K562 (cell line): ENCODE results near the gene B4GALT5. TPM values are rescaled to one million over a fixed set of nuclear protein-coding genes. Genes with fewer than 3 reads are reported as not detected.

ENCODE experiments used
- CTCFL ChIP-seq: IDR thresholded peaks from 2 replicates; pipeline ENCODE4 v1.6.1; 2011; ENCODE audit warnings: borderline replicate concordance, low read depth, mild to moderate bottlenecking, moderate library complexity, low read length; ENCODE audit not compliant: insufficient read depth, poor library complexity, severe bottlenecking
- FOXK1 ChIP-seq: sonication (generic); formaldehyde crosslinking; IDR thresholded peaks from 2 replicates; pipeline ENCODE4 v1.8.0; 2022; ENCODE audit warnings: missing genetic modification reagents, mild to moderate bottlenecking, borderline replicate concordance
- GABPB1 ChIP-seq: sonication (generic); formaldehyde crosslinking; IDR thresholded peaks from 2 replicates; pipeline ENCODE4 v1.8.0; 2022; ENCODE audit warnings: mild to moderate bottlenecking, missing genetic modification reagents
- GATAD2A ChIP-seq: fragments of 450-650 bp; IDR thresholded peaks from 2 replicates; pipeline ENCODE4 v1.6.1; 2017
- HDAC8 ChIP-seq: fragments of 450-650 bp; IDR thresholded peaks from 2 replicates; pipeline ENCODE4 v1.6.1; 2016; ENCODE audit warnings: mild to moderate bottlenecking, missing genetic modification characterization, moderate library complexity, missing compliant biosample characterization
- LCOR ChIP-seq: sonication (generic); formaldehyde crosslinking; IDR thresholded peaks from 2 replicates; pipeline ENCODE4 v1.8.0; 2022; ENCODE audit warnings: mild to moderate bottlenecking, missing genetic modification reagents
- MECOM ChIP-seq: fragments of 250-450 bp; sonication (Bioruptor Pico); IDR thresholded peaks from 2 replicates; pipeline ENCODE4 v1.8.0; 2022; ENCODE audit warnings: inconsistent platforms
- MNT ChIP-seq, 2 experiments: fragments of 450-650 bp; conservative IDR thresholded peaks; 2 replicates each; pipeline ENCODE4 v1.6.1; 2017; ENCODE audit warnings: mild to moderate bottlenecking in 2 of 2, moderate library complexity in 2 of 2
- NFE2 ChIP-seq: IDR thresholded peaks from 2 replicates; pipeline ENCODE4 v1.6.1; 2014; ENCODE audit warnings: antibody characterized with exemption, low read depth
- NFIC ChIP-seq: fragments of 450-650 bp; IDR thresholded peaks from 2 replicates; pipeline ENCODE4 v1.6.1; 2017; ENCODE audit warnings: mild to moderate bottlenecking, inconsistent platforms
- OTX1 ChIP-seq: fragments of 450-650 bp; formaldehyde crosslinking; IDR thresholded peaks from 2 replicates; pipeline ENCODE4 v1.4.0; 2022; ENCODE audit warnings: mild to moderate bottlenecking
- PRDM10 ChIP-seq: fragments of 450-650 bp; IDR thresholded peaks from 2 replicates; pipeline ENCODE4 v1.6.1; 2018; ENCODE audit not compliant: partially characterized antibody
- TRIM24 ChIP-seq, 2 experiments: fragments of 450-650 bp; IDR thresholded peaks; 2 replicates each; pipeline ENCODE4 v1.6.1; 2016
- ZFX ChIP-seq: sonication (generic); formaldehyde crosslinking; IDR thresholded peaks from 2 replicates; pipeline ENCODE4 v1.8.0; 2022; ENCODE audit warnings: mild to moderate bottlenecking, missing genetic modification reagents, moderate library complexity
- ZNF551 ChIP-seq: fragments of 250-450 bp; sonication (Bioruptor Pico); IDR thresholded peaks from 2 replicates; pipeline ENCODE4 v1.5.0; 2021; ENCODE audit warnings: mild to moderate bottlenecking, moderate library complexity
- polyA plus RNA-seq, 8 experiments: library from polyadenylated mRNA; depleted of rRNA in 4 of 8; stranded (reverse) in 5 of 8; unstranded in 3 of 8; fragments of >200 nt; fragmentation: Nextera tagmentation in 2 of 8; fragmentation: Illumina TruSeq in 1 of 8; extraction: Ambion mirVana in 2 of 8; extraction: Trizol in 1 of 8; gene quantifications; 2 replicates each; pipeline versions ENCODE4 v1.2.1 to v1.2.3, GENCODE V29; 2011 to 2014; ENCODE audit warnings: inconsistent platforms in 1 of 8, missing spikeins in 1 of 8
- total RNA-seq, 7 experiments: library from RNA; depleted of rRNA in 6 of 7; stranded (reverse); fragments of >200 nt in 6 of 7; fragmentation: Illumina TruSeq in 2 of 7; extraction: Trizol in 2 of 7; gene quantifications; 2 replicates each; pipeline versions ENCODE4 v1.2.1 to v1.2.3, GENCODE V29; 2011 to 2021; ENCODE audit warnings: low replicate concordance in 1 of 7
- TF ChIP-seq, protein P1 (sequence below): fragments of 250-450 bp; sonication (Bioruptor Pico); IDR thresholded peaks from 2 replicates; pipeline ENCODE4 v1.5.0; 2020; ENCODE audit warnings: mild to moderate bottlenecking, borderline replicate concordance
- TF ChIP-seq, protein P2 (sequence below): sonication (generic); formaldehyde crosslinking; IDR thresholded peaks from 2 replicates; pipeline ENCODE4 v1.9.0; 2022; ENCODE audit warnings: mild to moderate bottlenecking, missing genetic modification reagents

Gene B4GALT5
- total and polyA plus RNA-seq, 9 of the 15 experiments (the other 6 are each of a cell fraction or from before 2014, with no cell fraction given): 8.5 to 32.6 (median 23.4) TPM

- no peak for TF ChIP-seq PRDM10
- TF ChIP-seq NFE2: no peak
- TF ChIP-seq MECOM (CRISPR knock-in tag): no peak
- no peak for TF ChIP-seq FOXK1 (CRISPR knock-in tag)
- TF ChIP-seq TRIM24 (IDR thresholded peaks at IDR 0.05): 0 out of 4 replicates have a peak, but pooled peaks of 1 of the 2 experiments have one; percentile 16
- no peak for TF ChIP-seq GABPB1
- TF ChIP-seq OTX1 (CRISPR knock-in tag): no peak
- TF ChIP-seq CTCFL: no peak
- no peak for TF ChIP-seq NFIC
- TF ChIP-seq LCOR (CRISPR knock-in tag): no peak
- 0 out of 4 replicates have a peak, but pooled peaks of 1 of the 2 experiments have one; percentile 18 for TF ChIP-seq MNT (conservative IDR thresholded peaks at IDR 0.05)
- TF ChIP-seq HDAC8: no peak
- TF ChIP-seq, protein P1, sequence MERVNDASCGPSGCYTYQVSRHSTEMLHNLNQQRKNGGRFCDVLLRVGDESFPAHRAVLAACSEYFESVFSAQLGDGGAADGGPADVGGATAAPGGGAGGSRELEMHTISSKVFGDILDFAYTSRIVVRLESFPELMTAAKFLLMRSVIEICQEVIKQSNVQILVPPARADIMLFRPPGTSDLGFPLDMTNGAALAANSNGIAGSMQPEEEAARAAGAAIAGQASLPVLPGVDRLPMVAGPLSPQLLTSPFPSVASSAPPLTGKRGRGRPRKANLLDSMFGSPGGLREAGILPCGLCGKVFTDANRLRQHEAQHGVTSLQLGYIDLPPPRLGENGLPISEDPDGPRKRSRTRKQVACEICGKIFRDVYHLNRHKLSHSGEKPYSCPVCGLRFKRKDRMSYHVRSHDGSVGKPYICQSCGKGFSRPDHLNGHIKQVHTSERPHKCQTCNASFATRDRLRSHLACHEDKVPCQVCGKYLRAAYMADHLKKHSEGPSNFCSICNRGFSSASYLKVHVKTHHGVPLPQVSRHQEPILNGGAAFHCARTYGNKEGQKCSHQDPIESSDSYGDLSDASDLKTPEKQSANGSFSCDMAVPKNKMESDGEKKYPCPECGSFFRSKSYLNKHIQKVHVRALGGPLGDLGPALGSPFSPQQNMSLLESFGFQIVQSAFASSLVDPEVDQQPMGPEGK (CRISPR knock-in tag): no peak
- TF ChIP-seq ZFX (CRISPR knock-in tag): no peak
- TF ChIP-seq, protein P2, sequence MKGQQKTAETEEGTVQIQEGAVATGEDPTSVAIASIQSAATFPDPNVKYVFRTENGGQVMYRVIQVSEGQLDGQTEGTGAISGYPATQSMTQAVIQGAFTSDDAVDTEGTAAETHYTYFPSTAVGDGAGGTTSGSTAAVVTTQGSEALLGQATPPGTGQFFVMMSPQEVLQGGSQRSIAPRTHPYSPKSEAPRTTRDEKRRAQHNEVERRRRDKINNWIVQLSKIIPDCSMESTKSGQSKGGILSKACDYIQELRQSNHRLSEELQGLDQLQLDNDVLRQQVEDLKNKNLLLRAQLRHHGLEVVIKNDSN: no peak
- TF ChIP-seq GATAD2A: no peak
- no peak for TF ChIP-seq ZNF551 (CRISPR knock-in tag)
These were observed 14.3 kb downstream of the B4GALT5 start (continued) for GRCh38 chr20:49699200-49699992.
